T1000 (cell line): ENCODE data around the gene ZSCAN2.
"Not testable (repeated sequence)": the region's sequence is repeated elsewhere in the genome, so short reads cannot be mapped to it uniquely, and the experiment has no call there.

Experiments
- DNase-seq: peaks from one replicate; lab custom pipeline; 2025; ENCODE audit warnings: mixed read lengths; lab: John Stamatoyannopoulos, UW

Gene ZSCAN2

DNA sequence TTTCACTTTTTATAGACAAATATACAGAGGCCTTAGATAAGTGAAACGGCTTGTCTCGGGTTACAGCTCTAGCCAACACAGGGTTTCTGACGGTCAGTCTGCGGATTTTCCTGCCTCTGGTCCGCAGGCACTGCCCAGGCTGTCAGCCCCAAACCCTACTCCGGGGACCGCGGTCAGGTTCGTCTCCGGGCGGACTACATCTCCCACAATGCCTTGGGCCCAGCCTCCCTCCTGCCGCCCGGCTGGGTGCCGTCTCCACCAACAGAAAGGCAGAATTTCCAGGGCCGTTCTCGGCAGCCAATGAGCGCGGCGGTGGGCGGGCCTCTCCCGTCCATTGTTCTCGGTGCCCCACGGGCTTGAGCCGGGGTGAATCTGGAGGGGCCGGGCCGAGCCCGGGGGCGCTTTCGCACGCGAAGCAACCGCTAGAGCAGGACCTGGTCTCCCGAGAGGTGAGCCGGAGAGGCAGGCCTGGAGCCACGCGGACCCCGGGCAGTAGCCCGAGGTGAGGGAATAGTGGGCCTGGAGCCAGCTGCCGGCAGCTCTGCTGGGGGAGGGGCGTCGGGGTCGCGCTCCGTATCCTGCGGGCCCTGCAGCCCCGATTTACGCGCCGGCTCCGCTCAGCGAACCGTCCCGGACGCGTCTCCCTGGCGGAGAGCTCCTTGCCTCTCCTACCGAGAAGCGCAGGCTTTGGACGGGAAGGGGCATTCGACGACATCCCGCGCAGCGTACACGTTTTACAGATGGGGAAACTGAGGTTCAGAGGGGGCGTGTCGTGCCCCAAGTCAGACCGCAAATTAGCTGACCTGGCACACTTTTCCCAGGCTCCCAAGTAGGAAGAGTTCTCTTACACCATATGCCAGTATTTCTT lies at the start of gene ZSCAN2:
TSS of gene ZSCAN2 (plus strand) at position 323 of the 868 bp plus-strand sequence. CDS start 2,919 bp downstream, outside the sequence.
- peak; percentile 90 for DNase-seq

DNA sequence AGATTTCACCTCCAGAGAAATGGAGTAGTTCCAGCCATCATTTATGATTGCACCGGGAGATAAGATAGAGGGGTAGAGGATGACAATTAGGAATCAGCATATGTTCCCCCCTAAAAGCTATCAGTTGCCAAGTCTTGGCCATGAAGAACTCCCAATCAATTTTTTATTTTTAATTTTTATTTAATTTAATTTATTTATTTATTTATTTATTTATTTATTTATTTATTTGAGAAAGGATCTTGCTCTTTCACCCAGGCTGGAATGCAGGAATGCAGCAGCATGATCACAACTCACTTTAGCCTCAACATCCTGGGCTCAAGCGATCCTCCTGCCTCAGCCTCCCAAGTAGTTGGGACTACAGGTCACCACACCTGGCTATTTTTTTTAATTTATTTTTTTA lies 49.2 kb upstream of the ZSCAN2 start:
- not testable (repeated sequence) for DNase-seq

DNA sequence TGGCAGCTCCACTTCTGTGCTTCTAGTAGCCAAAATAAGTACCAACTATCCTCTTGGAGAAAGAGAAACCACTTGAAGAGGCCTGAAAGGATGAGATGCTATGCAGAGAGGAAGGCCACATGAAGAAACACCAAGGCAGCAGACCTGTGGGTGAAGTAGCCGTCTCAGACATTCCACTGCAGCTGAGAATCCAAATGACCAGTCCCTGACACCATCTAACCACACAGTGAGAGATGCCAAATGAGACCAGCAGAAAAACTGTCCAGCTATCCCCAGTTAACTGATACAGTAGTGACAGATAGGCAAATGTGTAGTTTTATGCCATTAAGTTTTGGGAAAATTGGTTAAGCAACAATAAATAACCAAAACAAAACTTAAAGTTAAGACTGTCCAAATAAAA lies 47.9 kb upstream of the ZSCAN2 start:
- DNase-seq, result no peak

DNA sequence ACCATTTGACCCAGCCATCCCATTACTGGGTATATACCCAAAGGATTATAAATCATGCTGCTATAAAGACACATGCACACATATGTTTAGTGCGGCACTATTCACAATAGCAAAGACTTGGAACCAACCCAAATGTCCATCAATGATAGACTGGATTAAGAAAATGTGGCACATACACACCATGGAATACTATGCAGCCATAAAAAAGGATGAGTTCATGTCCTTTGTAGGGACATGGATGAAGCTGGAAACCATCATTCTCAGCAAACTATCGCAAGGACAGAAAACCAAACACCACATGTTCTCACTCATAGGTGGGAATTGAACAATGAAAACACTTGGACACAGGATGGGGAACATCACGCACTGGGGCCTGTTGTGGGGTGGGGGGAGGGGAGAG lies 44.1 kb upstream of the ZSCAN2 start:
- not testable (repeated sequence) for DNase-seq

DNA sequence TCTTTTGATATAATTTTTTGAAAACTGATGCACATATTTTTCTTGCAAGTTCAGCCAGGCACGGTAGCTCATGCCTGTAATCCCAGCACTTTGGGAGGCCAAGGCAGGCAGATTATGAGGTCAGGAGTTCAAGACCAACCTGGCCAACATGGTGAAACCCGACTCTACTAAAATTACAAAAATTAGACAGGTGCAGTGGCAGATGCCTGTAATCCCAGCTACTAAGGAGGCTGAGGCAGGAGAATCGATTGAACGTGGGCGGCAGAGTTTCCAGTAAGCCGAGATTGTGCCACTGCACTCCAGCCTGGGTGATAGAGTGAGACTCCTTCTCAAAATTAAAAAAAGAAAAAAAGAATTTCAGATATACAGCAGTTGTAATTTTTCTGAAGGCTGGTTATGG lies 32.8 kb upstream of the ZSCAN2 start:
- DNase-seq, result not testable (repeated sequence)

DNA sequence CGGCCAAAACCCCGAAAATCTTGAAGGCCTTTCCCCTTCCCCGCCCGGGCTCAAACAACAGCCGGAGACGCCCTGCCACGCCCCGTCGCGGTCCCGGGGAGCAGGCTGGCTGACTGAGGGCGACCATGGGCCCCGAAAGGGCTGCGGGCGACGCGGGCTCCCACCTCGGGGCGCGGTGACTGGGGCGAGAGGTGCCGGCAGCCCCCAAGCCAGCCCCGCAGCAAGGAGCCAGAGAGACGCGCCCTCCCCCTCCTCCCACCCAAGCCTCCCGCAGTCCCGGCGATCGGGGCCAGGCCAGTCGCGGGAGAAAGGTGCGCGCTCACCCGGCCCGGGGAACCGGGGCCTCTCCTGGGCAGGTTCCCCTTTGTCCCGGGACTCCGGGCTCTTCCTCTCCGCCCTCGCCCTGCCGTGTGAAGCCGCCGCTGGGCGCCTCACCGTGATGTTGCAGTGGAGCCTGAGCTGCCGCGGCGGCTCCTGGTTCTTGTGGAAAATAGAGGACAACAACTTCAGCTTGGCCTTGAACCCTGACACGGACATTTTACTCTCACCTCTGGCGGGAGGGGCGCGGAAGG lies 30.6 kb upstream of the ZSCAN2 start:
- DNase-seq, result no peak

- no peak for DNase-seq
Measured at GRCh38 chr15:84572231-84572630, 28.6 kb upstream of the ZSCAN2 start.

DNA sequence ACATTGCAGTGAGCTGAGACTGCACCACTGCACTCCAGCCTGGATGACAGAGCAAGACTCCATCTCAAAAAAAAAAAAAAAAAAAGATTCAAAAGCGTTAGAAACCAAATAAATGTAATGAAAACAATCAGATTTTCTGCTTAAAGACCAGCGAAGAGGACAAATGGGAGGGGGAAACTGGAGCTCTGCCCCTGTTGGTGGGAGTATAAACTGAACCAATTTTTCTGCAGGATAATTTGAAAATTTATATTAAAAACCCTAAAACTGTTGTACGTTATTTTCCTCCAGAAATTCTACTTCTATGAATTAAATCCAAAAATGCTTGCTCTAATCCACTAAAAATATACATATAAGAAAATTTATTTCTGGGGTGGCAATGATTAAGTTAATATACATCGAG lies 25.3 kb upstream of the ZSCAN2 start:
- no peak for DNase-seq

DNA sequence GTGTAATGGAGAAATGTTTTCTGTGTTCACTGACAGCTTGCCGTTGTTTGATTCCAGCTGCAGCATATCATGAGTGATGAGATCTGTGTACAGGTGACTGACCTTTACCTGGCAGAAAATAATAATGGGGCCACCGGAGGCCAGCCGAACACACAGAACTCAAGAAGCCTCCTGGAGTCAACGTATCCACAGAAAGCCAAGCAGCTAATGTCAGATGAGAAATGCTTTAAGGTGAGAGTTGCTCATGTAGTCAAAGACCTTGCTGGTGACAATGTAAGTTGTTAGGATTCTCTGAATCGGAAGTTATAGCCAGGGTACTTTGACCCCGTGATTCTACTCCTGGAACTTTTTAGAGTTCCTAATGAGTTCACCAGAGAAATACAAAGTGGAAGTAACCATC lies 22.9 kb upstream of the ZSCAN2 start:
- DNase-seq, result not testable (repeated sequence)

DNA sequence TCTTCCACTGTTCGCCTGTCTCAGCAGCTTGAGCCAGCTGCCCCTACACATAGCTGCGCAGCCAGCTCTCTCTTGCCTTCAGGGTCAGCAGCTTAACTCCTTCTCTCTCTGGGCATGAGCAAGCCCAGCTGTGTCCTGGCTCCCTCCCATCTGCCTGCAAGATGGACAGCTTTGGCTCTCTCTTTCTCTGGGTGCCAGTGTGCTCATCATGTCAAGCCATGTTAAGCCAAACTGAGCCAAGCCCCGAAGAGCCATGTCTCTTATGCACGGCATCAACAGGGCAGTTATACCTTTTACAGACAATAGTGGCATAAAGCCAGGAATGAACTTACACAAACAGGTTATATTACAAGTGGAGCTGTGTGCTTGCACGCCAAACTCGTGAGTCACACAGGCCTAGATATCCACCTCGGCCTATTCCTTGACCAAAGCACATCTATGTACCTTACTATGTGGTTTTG lies 21.5 kb upstream of the ZSCAN2 start:
- DNase-seq, result not testable (repeated sequence)

- DNase-seq, result not testable (repeated sequence)
Measured at GRCh38 chr15:84581676-84582428, 19.0 kb upstream of the ZSCAN2 start.

- no peak for DNase-seq
Measured at GRCh38 chr15:84582583-84583157, 18.1 kb upstream of the ZSCAN2 start.

DNA sequence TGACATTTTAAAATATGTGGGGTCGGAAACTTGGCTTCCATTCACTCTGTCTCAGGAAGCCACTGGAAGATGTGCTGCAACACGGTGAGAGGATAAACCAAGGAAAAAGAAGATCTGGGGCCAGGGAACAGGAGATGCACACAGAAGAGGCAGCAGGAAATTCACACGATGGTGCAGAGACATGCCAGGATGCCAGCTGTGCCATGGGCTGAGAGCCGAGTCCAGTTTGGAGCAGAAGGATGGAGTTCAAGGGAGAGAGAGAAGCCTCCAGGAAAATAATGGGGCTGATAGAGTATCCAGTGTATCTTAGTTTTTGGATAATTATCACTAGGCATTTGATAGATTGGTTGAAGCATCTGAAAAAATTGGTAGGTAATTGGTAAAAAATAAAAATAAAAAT lies 16.9 kb upstream of the ZSCAN2 start:
- DNase-seq, result not testable (repeated sequence)

DNA sequence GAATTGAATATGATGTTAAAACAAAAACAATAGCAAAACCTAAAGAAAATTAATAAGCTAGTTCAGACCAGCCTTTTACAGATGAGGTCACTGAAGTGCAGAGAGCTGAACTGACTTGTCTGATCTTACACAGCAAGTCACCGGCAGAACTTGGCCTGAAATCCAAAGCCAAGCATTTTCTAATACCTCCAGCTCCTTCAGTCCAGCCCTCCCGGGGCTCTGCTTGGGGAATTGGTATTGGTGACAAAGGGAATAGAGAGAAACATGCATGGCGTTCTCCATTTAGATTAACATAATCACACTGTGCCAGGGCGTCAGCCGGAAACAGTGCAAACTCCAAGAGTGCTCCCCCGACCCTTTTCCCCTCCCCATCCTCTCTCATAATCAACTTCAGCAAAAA lies 14.1 kb upstream of the ZSCAN2 start:
- DNase-seq, result no peak

GRCh38 chr15:84588053-84588874 lies 12.5 kb upstream of the ZSCAN2 start:
- peak; percentile 71 for DNase-seq

GRCh38 chr15:84590406-84590805 lies 10.4 kb upstream of the ZSCAN2 start:
- no peak for DNase-seq

DNA sequence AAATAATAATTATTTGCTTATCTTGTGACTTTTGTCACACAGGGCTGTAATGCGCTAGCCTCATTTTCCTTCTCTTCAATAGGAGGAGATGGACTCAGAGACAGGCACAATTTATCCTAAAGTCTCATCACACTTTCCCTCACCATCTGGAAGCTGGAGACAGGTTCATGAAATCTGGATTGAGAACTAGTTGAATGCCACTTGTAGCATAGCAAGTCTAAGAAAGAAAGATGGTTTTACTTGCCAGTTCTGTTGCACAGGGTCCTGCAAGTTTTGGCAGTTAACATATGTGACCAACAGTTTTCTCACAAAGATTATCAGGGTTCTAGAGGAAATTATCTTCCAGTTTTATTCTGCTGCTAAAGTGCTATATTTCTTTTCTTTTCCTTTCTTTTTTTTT lies 9.0 kb upstream of the ZSCAN2 start:
- no peak for DNase-seq

DNA sequence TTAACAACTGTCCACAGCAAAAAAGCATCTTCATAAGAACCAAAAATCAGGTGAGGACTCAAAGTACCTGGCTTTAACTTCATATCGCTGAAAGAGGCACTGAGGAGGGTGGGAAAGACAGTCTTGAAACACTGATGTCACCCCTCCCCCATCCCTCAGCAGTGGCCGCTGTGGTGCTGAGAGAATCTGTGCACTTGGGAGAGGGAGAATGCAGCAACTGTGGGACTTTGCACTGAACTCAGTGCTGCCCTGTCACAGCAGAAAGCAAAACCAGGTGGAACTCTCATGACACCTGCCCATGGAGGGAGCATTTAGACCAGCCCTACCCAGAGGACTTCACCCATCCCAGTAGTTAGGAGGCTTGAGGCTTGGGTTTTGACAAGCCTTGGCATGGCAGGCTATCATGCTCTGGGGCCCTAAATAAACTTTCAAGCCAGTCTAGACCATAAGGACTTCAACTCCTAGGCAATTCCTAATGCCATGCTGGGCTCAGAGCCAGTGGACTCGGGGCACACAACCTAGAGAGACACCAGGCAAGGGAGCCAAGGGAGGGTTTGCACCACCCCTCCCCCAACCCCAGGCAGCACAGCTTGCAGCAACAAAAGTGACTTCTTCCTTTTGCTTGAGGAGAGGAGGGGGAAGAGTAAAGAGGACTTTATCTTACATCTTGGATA lies 6.1 kb upstream of the ZSCAN2 start:
- DNase-seq, result no peak

GRCh38 chr15:84595660-84596059 lies 5.1 kb upstream of the ZSCAN2 start:
- no peak for DNase-seq

- no peak for DNase-seq
Measured at GRCh38 chr15:84597296-84597695, 3.5 kb upstream of the ZSCAN2 start.

DNA sequence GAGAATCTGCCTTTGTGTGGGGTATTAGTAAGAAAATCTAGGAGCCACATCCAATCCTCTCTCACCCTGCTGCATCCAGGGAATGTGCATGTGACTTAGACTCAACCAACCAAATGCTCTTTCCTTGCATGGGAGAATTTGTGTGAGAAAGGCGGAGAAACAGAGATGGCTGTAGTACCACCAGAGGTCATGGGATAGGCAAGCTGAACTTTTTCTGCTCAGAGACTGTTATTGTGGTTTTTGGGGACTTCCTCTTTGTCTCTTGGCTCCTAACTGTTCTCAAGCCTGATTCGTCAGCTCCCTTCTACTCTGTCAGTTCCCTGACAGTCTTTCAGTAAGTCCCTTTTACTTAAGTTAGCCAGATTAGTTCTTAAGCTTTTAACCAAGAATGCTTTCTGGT lies 2.6 kb upstream of the ZSCAN2 start:
- no peak for DNase-seq
